ENCODE results near the gene PDF.

GRCh38 chr16:69315486-69316311, 14.7 kb downstream of the PDF start:
- TF ChIP-seq YY1 (IDR thresholded peaks at IDR 0.05; ENCODE audit: insufficient read depth, insufficient read length) (no peak), ZNF274 (IDR thresholded peaks at IDR 0.05; ENCODE audit: low read depth, low read length) (no peak), SUZ12 (IDR thresholded peaks at IDR 0.05; ENCODE audit: extremely low read depth, insufficient read depth, insufficient read length) (no peak)
